ENCODE results near the gene GNG2.

DNA sequence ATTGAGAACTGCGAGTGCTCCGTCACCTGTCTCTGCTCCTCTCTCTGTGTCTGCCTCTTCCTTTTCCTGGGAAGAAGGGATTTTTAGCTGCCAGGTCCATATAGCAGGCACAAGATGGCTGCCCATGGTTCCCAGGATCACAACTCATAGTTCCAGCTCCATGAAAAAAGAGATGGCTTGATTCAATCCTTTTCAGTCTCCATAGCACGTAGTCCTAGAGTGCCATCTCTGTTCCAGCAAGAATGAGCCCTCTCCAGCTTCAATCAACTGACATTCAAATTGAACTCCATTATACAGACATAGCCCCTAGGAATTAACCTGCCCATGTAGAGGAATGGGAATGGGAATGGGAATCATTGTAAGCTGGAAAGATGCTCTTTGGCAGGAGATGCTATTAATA, 94.2 kb downstream of the GNG2 start:
- TF ChIP-seq, protein P1, sequence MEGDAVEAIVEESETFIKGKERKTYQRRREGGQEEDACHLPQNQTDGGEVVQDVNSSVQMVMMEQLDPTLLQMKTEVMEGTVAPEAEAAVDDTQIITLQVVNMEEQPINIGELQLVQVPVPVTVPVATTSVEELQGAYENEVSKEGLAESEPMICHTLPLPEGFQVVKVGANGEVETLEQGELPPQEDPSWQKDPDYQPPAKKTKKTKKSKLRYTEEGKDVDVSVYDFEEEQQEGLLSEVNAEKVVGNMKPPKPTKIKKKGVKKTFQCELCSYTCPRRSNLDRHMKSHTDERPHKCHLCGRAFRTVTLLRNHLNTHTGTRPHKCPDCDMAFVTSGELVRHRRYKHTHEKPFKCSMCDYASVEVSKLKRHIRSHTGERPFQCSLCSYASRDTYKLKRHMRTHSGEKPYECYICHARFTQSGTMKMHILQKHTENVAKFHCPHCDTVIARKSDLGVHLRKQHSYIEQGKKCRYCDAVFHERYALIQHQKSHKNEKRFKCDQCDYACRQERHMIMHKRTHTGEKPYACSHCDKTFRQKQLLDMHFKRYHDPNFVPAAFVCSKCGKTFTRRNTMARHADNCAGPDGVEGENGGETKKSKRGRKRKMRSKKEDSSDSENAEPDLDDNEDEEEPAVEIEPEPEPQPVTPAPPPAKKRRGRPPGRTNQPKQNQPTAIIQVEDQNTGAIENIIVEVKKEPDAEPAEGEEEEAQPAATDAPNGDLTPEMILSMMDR (IDR thresholded peaks at IDR 0.05 in 2 of 3, conservative IDR thresholded peaks at IDR 0.05 in 1 of 3; ENCODE audit: control insufficient read depth in 2 of 3, extremely low read depth in 1 of 3, insufficient read depth in 1 of 3, low read depth in 3 of 3, low read length in 3 of 3) = peak; percentile 4 to 31 (median 11); a peak in 1 of 6 replicates
- TF ChIP-seq SUPT20H (IDR thresholded peaks at IDR 0.05; ENCODE audit: borderline replicate concordance, control insufficient read depth, low read depth, low read length) (no peak), RFX5 (IDR thresholded peaks at IDR 0.05; ENCODE audit: low read depth, low read length) (no peak), EZH2 (IDR thresholded peaks at IDR 0.05; ENCODE audit: borderline replicate concordance, control insufficient read depth, low read depth, low read length) (no peak), NFYB (IDR thresholded peaks at IDR 0.05; ENCODE audit: insufficient read depth, low read depth, low read length) (no peak)
